IMR-90 (cell line): Measurements from ENCODE around the gene OR10AD1. TPM values are rescaled to one million over a fixed set of nuclear protein-coding genes. Genes with fewer than 3 reads are reported as not detected.

Source experiments
- ATAC-seq: fragments of 200-7000 bp; cut with Tn5 transposase; 2 replicates; pipeline ENCODE4 v1.9.1; 2020; ENCODE audit warnings: low read depth, mild to moderate bottlenecking, moderate library complexity
- BruUV-seq: library from RNA; stranded (reverse); fragments of 400-500 nt; replicated peaks from 2 replicates; lab custom pipeline; 2021; lab: Mats Ljungman, UMichigan
- CTCF ChIA-PET: fragments of 300-600 bp; formaldehyde crosslinking; extraction: SDS; loops from one replicate; lab custom pipeline; 2021; ENCODE audit warnings: antibody characterized with exemption; lab: Yijun Ruan, JAX
- POLR2A ChIA-PET: fragments of 300-600 bp; sonication (Branson Sonifier 250); formaldehyde crosslinking; loops from one replicate; lab custom pipeline; 2022; ENCODE audit warnings: antibody characterized with exemption; ENCODE audit not compliant: unreplicated experiment; lab: Charles Lee
- DNase-seq: peaks from one replicate; pipeline ENCODE4 v3.0.0; 2013
- H2AFZ ChIP-seq: replicated peaks from 2 replicates; pipeline ENCODE3; 2013; ENCODE audit warnings: low read length, mild to moderate bottlenecking; ENCODE audit not compliant: poor library complexity
- H2AK5ac ChIP-seq: 2 replicates; pipeline ENCODE4 v1.6.1; 2013; ENCODE audit warnings: low read depth, low read length, inconsistent platforms
- H2AK9ac ChIP-seq: replicated peaks from 2 replicates; pipeline ENCODE3; 2013; ENCODE audit warnings: mild to moderate bottlenecking, low read depth, low read length, moderate library complexity; ENCODE audit not compliant: poor library complexity
- H2BK120ac ChIP-seq: 2 replicates; pipeline ENCODE4 v1.6.1; 2013; ENCODE audit warnings: low read depth, low read length, inconsistent platforms
- H2BK15ac ChIP-seq: 3 replicates; pipeline ENCODE4 v1.6.1; 2013; ENCODE audit warnings: low read depth, low read length, inconsistent platforms
- H2BK20ac ChIP-seq: 2 replicates; pipeline ENCODE4 v1.6.1; 2013; ENCODE audit warnings: low read depth, mild to moderate bottlenecking, inconsistent platforms, low read length, moderate library complexity
- H2BK5ac ChIP-seq: 2 replicates; pipeline ENCODE4 v1.6.1; 2013; ENCODE audit warnings: mild to moderate bottlenecking, low read depth, low read length, inconsistent platforms; ENCODE audit not compliant: poor library complexity, severe bottlenecking
- H3K14ac ChIP-seq: replicated peaks from 2 replicates; pipeline ENCODE4 v1.6.1; 2013; ENCODE audit warnings: low read depth, low read length, inconsistent platforms
- H3K18ac ChIP-seq: 2 replicates; pipeline ENCODE4 v1.6.1; 2013; ENCODE audit warnings: low read depth, low read length, control low read depth
- H3K23ac ChIP-seq: 2 replicates; pipeline ENCODE4 v1.6.1; 2013; ENCODE audit warnings: low read depth, low read length, inconsistent platforms
- H3K27ac ChIP-seq: 2 replicates; pipeline ENCODE4 v1.5.1; 2013; ENCODE audit warnings: mild to moderate bottlenecking, control low read depth, low read length; ENCODE audit not compliant: insufficient read depth
- H3K27me3 ChIP-seq: 2 replicates; pipeline ENCODE4 v1.6.1; 2013; ENCODE audit warnings: low read length; ENCODE audit not compliant: control insufficient read depth, insufficient read depth
- H3K36me3 ChIP-seq: 2 replicates; pipeline ENCODE4 v1.6.1; 2013; ENCODE audit warnings: low read length, mixed read lengths; ENCODE audit not compliant: control insufficient read depth, insufficient read depth
- H3K4ac ChIP-seq: 2 replicates; pipeline ENCODE4 v1.6.1; 2013; ENCODE audit warnings: low read depth, low read length, inconsistent platforms
- H3K4me1 ChIP-seq: 2 replicates; pipeline ENCODE4 v1.6.1; 2013; ENCODE audit warnings: low read length, mixed read lengths; ENCODE audit not compliant: control insufficient read depth, insufficient read depth
- H3K4me2 ChIP-seq: 2 replicates; pipeline ENCODE4 v1.6.1; 2013; ENCODE audit warnings: low read depth, mild to moderate bottlenecking, control low read depth, low read length, moderate library complexity
- H3K4me3 ChIP-seq: 2 replicates; pipeline ENCODE4 v1.5.1; 2013; ENCODE audit warnings: low read depth, mild to moderate bottlenecking, control low read depth, low read length, moderate library complexity; ENCODE audit not compliant: insufficient read depth
- H3K56ac ChIP-seq: 2 replicates; pipeline ENCODE4 v1.6.1; 2013; ENCODE audit warnings: low read length, inconsistent platforms; ENCODE audit not compliant: insufficient read depth; ENCODE audit errors: extremely low read depth
- H3K79me1 ChIP-seq, 2 experiments: 2 replicates each; pipeline ENCODE4 v1.6.1; 2013; ENCODE audit warnings: low read length in 2 of 2, inconsistent platforms in 1 of 2, low read depth in 1 of 2
- H3K9ac ChIP-seq: 2 replicates; pipeline ENCODE4 v1.6.1; 2013; ENCODE audit warnings: low read depth, low read length, control low read depth
- H3K9me1 ChIP-seq: 2 replicates; pipeline ENCODE4 v1.6.1; 2013; ENCODE audit warnings: low read length, inconsistent platforms; ENCODE audit not compliant: insufficient read depth
- H3K9me3 ChIP-seq: 2 replicates; pipeline ENCODE4 v1.6.1; 2013; ENCODE audit warnings: low read length; ENCODE audit not compliant: control insufficient read depth, insufficient read depth
- H4K20me1 ChIP-seq: 2 replicates; pipeline ENCODE4 v1.6.1; 2013; ENCODE audit warnings: low read length, inconsistent platforms; ENCODE audit not compliant: insufficient read depth
- H4K5ac ChIP-seq: 2 replicates; pipeline ENCODE4 v1.6.1; 2013; ENCODE audit warnings: mild to moderate bottlenecking, low read depth, low read length, control low read depth
- H4K8ac ChIP-seq, 2 experiments: 2 replicates each; pipeline ENCODE4 v1.6.1; 2013; ENCODE audit warnings: low read depth in 2 of 2, low read length in 2 of 2, control low read depth in 1 of 2, inconsistent platforms in 1 of 2
- H4K91ac ChIP-seq: 2 replicates; pipeline ENCODE4 v1.6.1; 2013; ENCODE audit warnings: low read depth, low read length, inconsistent platforms; ENCODE audit not compliant: insufficient read depth
- BHLHE40 ChIP-seq: fragments of 150-350 bp; IDR thresholded peaks from 2 replicates; pipeline ENCODE4 v1.6.1; 2016; ENCODE audit warnings: mild to moderate bottlenecking, low read depth, low read length
- CEBPB ChIP-seq: IDR thresholded peaks from 2 replicates; pipeline ENCODE4 v1.6.1; 2012; ENCODE audit warnings: low read depth, low read length, improper control_type of control experiment
- ELK1 ChIP-seq: fragments of 150-350 bp; IDR thresholded peaks from 2 replicates; pipeline ENCODE4 v1.6.1; 2016; ENCODE audit warnings: low read depth, mild to moderate bottlenecking, low read length, moderate library complexity, borderline replicate concordance
- MAFK ChIP-seq: IDR thresholded peaks from 2 replicates; pipeline ENCODE4 v1.6.1; 2012; ENCODE audit warnings: low read depth, low read length, improper control_type of control experiment
- POLR2A ChIP-seq: IDR thresholded peaks from 2 replicates; pipeline ENCODE4 v1.6.1; 2012; ENCODE audit warnings: mild to moderate bottlenecking, low read depth, low read length
- WGBS, 2 experiments: methylation state at CpG; one replicate each; pipeline versions ENCODE4 v1.1.5 to v1.1.7; 2013; ENCODE audit warnings: missing lambda C conversion rate in 2 of 2; ENCODE audit not compliant: insufficient read length in 1 of 2; ENCODE audit errors: extremely low coverage in 2 of 2; 5-methylcytosine and 5-hydroxymethylcytosine counted together
- dilution Hi-C: fragments of 300-500 bp; cut with HindIII; formaldehyde crosslinking; loops from one replicate; pipeline ENCODE4 v1.14.3; 2018; ENCODE audit warnings: low sequenced_read_pairs; ENCODE audit not compliant: unreplicated experiment
- in situ Hi-C: fragments of 300-500 bp; cut with MboI; formaldehyde crosslinking; loops from 3 replicates; pipeline ENCODE4 v1.14.3; 2019; ENCODE audit warnings: low sequenced_read_pairs, inconsistent platforms, mixed read lengths
- intact Hi-C: fragments of 100-400 bp; cut with micrococcal nuclease; formaldehyde crosslinking; loops from 2 replicates; pipeline ENCODE4 v1.10.0; 2022
- polyA plus RNA-seq, 3 experiments: library from polyadenylated mRNA; depleted of rRNA; stranded (reverse); fragments of >200 nt; gene quantifications; 2 replicates each; pipeline ENCODE4 v1.2.3, GENCODE V29; 2012; ENCODE audit warnings: low replicate concordance in 1 of 3
- total RNA-seq: library from RNA; depleted of rRNA; stranded (reverse); fragments of >200 nt; gene quantifications from 2 replicates; pipeline ENCODE4 v1.2.3, GENCODE V29; 2012

Gene OR10AD1
- total and polyA plus RNA-seq, 2 of the 4 experiments (the other 2 are of a cell fraction): not detected

GRCh38 chr12:48221645-48222044, 18.6 kb upstream of the OR10AD1 start:
- Histone ChIP-seq H4K20me1 (no peaks in the 10 kb centered on the region), H4K5ac (no peak overlapping the region), H3K4me2 (no peak overlapping the region), H3K4me1 (no peaks in the 10 kb centered on the region), H3K36me3 (no peaks in the 10 kb centered on the region), H4K8ac (no peak overlapping the region), H3K9me3 (no peaks in the 10 kb centered on the region), H3K14ac (no peak overlapping the region), H3K4me3 (no peak overlapping the region), H2BK15ac (no peak overlapping the region), H3K56ac (no peak overlapping the region), H3K9ac (no peak overlapping the region), H3K27ac (no peak overlapping the region), H2AFZ (no peak overlapping the region), H2AK5ac (no peak overlapping the region), H2BK5ac (no peak overlapping the region), H3K9me1 (no peaks in the 10 kb centered on the region), H2AK9ac (no peak overlapping the region), H3K18ac (no peak overlapping the region), H2BK20ac (no peak overlapping the region), H3K79me1 (no peaks in the 10 kb centered on the region), H3K27me3 (peaks cover 2% of the 10 kb centered on the region; the same call in 1 of the 2 replicates), H3K4ac (no peak overlapping the region), H3K23ac (no peak overlapping the region), H4K91ac (no peak overlapping the region), H2BK120ac (no peak overlapping the region)
- POLR2A ChIA-PET: no interaction called here
- DNase-seq: no peak
- no peak for ATAC-seq
- WGBS, 2 experiments: no CpG with 5 or more reads among the region's 2 CpGs
- CTCF ChIA-PET: no interaction called here
- in situ Hi-C loops (no loop called here), dilution Hi-C loops (no loop called here), intact Hi-C loops (no loop called here)
- BruUV-seq: no TSS peak
- no peak for TF ChIP-seq CEBPB
- TF ChIP-seq ELK1: no peak
- no peak for TF ChIP-seq MAFK
- no peak for TF ChIP-seq POLR2A
- no peak for TF ChIP-seq BHLHE40
